DMS114 treated with DMSO at 0.1 percent for 48 hours (cell line): ENCODE results near the gene GDF15.
"Not testable (repeated sequence)": the region's sequence is repeated elsewhere in the genome, so short reads cannot be mapped to it uniquely, and the experiment has no call there.

Experiments used
- DNase-seq: peaks from one replicate; lab custom pipeline; 2025; ENCODE audit not compliant: unreplicated experiment; lab: John Stamatoyannopoulos, UW

GDF15 gene

DNA sequence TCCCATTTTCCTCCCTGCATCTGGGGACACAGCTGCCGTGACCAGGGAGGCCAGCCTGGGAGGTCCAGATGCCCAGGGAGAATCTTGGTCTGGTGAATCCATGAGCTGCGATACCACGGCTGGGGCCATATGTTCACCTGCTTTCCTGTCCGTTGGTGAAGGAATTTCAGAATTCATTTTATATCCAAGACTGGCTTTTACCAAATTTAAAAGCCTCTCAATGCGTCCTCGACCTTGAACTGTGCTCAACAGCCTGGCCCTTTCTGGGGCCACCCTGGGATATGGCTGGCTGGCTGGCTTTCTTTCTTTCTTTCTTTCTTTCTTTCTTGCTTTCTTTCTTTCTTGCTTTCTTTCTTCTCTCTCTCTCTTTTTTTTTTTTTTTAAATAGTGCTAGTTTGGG is 22.2 kb upstream of the GDF15 start:
- DNase-seq, result no peak

DNA sequence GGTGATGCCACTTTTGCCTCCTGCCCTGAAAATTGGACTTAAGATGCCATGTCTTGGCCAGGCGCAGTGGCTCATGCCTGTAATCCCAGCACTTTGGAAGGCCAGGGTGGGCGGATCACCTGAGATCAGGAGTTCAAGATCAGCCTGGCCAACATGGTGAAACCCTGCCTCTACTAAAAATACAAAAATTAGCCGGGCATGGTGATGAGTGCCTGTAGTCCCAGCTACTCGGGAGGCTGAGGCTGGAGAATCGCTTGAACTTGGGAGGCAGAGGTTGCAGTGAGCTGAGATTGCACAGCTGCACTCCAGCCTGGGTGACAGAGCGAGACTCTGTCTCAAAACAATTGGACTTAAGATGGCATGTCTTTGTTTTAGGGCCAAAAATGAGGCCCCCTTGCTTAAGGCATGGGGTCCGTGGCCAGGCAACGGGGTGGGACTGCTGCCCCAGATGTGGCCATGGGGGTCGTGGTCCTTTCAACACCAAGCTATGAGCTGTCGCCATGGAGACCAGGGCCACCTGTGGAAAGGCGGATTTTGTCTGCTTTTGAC is 21.6 kb upstream of the GDF15 start:
- DNase-seq, result not testable (repeated sequence)

DNA sequence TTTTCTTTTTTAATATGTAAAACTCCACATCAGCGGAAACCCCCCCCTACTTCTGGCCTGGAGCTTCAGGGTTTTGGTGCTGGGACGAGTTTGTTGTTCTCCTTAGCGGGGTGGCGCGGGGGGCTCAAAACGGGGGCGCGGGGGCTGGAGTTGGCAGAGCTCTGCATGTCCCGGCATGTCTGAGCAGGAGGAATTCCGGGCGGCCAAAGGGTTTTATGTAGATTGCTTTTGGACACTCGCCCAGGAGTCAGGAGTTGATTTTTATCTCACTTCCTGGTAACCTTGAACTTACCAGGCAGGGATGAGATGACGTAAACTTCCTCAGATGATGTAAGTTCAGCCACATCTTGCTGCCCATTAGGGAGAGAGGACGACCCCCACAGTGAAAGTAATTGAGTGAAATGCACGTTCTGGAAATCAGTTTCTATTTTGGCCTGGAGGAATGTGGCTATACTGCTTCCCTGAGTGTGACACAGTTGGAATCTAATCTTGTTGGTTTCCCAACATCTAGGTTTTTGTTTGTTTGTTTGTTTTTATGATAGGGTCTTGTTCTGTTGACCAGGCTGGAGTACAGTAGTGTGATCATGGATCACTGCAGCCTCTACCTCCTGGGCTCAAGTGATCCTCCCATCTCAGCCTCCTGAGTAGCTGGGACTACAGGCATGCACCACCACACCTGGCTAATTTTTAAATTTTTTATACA is 21.0 kb upstream of the GDF15 start:
- DNase-seq, result no peak

DNA sequence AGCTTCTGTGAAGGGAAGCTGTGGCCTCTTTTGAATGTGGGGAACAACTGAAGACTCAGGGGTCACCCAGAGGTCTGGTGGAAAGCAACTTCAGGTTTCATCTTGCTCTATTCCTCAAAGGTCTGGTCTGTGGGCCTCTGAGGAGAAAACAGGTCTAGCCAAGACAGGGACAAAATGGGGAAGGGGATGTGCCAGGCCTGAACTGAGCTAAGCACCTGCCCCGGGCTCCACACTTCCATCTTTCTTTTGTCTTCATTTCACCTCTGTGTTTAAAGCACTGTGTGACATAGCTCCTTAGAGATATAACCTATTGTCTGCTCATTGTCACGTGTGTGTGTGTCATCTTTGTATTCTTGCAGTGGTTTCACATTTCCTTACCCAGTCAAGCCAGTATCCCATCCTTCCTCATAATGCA is 19.9 kb upstream of the GDF15 start:
- DNase-seq, result no peak

DNA sequence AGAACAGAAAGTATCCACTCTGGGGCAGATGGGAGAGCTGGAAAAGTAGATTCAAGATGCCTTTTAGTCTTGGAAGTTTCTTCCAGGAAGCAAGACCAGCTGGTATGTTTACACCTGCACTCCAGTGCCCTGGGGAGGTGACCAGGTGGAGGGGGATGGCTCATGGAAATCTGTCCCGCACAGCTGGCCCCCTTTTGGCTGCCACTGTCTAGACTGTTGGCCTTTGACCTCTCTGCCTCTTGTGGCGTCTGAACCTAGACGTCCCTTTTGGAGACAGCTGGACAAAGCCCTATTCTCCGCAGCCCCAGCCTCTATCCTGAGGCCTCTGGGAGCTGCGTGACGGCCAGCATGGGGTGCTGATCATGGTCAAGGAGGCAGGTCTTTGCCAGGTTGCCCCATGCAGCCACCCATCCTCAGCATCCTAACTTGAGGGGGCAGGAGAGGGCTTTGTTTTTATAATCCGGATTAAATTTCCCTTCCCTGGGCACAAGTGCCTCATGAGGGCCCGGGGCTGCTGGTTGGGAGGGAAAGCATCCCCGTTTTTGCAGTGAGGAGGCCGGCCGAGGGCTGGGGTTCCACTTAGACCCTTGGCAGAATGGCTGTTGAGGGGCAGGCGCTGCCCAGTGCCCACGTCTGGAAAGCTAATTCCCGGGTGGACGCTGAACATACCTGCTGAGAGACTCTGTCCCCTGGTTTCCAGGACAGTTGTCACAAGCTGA is 17.3 kb upstream of the GDF15 start:
- no peak for DNase-seq

DNA sequence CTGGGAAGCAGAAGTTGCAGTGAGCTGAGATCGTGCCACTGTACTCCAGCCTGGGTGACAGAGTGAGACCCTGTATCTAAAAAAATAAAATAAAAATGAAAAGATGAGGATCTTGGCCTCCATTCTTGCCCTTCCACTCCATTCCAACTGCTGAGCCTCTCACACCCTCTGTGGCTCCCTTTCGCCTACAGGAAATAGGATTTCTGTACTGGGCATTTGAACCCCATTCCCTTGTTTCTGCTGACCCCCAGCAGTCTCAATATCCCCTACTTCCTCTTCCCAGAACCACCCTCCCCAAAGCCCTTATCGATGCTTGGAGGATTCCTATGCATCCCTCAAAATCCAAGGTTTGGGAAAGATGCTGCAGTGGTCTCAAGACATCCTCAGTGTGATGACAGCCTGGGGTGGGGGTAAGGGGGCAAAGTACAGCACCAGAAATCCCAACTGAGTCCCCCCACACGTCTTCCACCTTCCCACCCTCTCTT is 12.5 kb upstream of the GDF15 start:
- no peak for DNase-seq

DNA sequence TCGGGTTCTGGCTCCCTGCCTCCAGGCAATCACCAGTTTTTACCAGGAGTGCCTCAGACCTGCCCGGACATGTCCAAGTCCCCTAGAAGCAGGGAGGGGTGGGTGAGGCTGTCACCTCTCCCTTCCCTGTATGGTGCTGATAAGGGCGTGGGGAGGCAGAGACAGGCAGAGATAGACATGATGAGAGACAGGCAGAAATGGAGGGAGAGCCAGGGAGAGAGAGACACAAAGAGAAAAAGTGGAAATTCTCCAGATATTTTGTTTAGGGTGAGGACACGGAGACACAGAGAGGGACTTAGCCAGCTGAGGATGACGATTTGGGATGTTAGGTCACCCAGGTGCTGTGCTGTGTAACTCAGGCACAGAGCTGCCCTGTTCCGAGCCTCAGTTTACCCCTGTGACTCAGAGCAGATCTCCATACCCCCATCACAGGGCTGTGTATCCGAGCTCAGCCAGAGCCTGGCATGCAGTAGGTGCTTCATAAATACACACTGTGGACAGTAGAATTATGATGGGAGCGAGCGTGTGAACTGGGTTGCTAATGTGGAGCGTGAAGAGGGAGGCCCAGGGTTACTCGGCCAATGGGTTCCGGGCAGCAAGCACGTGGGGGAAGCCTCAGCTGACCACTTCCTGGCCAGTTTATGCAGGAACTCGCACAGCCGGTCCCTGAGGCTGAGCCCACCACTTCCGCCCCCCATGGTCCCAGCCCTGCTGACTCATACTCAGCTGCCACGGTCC is 11.9 kb upstream of the GDF15 start:
- no peak for DNase-seq

DNA sequence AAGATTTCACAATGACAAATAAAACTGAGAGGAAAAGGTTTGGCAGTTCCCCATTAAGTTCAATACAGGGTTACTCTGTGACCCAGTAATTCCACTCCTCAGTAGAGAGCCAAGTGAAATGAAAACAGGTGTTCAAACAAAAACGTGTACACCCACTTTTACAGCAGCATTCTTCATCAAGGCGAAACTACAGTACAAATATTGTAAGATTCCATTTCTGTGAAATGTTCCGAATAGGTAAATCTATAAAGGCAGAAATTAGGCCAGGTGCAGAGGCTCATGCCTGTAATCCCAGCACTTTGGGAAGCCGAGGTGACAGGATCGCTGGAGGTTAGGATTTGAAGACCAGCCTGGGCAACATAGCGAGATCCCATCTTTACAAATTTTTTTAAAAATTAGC is 8.9 kb upstream of the GDF15 start:
- no peak for DNase-seq

DNA sequence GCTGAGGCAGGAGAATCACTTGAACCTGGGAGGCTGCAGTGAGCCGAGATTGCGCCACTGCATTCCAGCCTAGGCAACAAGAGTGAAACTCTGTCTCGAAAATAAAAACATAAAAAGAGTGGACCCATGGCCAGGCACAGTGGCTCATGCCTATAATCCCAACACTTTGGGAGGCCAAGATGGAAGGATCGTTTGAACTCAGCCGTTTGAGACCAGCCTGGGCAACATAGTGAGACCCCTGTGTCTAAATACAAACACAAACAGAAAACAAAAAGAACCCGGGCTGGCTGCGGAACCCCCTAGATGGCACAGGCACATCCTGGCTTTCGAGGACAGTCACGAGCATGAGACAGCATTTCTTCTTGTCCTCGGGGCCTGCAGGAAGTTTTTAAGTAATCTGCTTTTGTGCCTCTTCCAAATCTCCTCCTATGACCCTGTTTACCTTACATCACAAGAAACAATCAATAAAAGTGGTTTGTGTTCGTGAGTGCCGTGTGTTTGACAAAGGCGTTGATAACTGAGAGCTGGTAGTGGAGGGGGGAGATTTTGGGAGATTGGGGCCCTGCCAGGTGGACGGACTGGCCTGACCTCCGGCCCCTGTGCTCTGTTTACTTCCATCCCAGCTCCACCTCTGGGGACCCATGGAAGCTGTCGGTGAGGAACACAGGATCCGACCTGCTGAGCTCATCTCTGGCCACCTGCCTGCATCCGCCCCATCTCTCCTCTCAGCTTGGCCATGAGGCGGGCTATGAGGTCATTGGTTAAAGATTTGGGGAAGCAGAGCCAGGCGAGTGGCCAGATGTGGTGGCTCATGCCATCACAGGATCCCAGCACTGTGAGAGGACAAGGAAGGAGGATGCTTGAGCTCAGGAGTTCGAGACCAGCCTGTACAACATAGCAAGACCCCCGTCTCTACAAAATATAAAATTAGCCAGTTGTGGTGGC is 5.9 kb upstream of the GDF15 start:
- DNase-seq, result no peak

DNA sequence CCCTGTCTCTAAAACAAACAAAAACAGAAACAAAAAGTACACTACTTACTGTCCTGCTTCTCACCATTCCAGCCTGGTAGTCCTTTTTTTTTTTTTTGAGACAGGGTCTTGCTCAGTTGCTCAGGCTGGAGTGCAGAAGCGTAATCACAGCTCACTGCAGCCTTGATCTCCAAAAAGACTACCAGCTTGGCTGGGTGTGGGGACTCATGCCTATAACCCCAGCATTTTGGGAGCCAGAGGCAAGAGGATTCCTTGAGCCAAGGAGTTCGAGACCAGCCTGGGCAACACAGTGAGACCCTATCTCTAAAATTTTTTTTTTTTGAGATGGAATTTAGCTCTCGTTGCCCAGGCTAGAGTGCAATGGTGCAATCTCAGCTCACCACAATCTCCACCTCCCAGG is 5.1 kb upstream of the GDF15 start:
- no peak for DNase-seq

DNA sequence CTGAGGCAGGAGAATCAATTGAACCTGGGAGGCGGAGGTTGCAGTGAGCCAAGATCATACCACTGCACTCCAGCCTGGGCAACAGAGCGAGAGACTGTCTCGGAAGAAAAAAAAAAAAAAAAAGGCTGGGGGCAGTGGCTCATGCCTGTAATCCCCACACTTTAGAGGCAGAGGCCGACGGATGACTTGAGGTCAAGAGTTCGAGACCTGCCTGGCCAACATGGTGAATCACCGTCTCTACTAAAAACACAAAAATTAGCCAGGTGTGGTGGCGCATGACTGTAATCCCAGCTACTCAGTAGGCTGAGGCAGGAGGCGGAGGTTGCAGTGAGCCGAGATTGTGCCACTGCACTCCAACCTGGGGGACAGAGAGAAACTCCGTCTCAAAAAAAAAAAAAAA is 2.3 kb upstream of the GDF15 start:
- DNase-seq, result not testable (repeated sequence)

DNA sequence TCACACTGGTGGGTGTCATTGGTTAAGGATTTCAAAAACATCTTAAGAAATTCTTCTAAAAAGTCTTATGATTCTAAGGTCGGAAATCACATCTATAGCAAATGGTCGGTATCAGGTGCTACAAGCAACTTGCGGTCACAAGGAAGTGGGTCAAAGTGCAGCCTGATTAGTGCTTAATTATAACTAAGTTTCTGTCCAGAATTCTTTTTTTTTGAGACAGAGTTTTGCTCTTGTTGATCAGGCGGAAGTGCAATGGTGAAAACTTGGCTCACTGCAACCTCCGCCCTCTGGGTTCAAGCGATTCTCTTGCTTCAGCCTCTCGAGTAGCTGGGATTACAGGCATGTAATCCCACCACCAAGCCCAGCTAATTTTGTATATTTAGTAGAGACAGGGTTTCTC is 1.2 kb upstream of the GDF15 start:
- no peak for DNase-seq

DNA sequence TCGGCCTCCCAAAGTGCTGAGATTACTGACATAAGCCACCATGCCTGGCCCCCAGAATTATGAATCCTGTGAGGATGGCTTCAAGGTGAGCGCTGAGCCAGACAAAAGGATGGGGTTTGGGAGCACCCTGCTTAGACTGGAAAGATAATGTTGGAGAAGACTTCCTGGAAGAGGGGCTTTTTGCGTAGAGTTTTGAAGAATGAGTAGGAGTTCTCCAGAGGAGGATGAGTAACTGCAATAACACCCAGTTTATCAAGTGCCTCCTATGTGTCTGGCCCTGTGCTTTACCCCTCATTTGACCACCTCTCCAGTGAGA is 641 bp upstream of the GDF15 start:
- DNase-seq, result no peak

DNA sequence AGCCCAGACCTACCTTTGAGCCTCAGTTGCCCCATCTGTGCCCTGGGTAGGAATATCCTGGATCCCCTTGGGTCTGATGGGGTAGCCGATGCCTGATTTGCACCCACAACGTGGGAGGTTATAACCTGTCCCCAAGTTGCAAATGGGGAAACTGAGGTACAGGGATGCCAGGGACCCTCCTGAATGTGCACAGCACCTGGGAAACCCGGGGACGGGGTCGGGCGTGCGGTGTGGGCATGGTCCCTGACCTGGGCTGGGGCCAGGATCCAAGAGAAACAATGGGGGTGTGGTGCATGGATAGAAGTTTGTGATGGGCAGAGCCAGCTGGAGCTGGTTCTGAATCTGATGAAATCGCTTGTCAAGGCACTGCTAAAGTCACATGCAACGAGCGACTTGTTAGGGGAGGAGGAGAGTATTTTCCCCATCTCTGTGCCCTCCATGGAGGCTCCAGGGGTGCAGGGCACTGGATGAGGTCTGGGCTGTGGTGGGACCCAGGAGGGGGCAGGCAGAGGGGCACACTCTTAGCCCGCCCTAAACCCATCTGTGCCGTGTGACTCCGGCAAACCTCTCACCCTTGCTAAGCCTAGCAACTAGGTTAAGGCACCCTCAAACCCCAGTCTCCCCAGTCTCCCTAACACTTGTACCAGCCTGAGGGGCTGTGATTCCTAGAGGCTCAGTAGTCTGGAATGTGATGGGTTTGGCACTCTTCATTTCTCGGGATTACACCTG is 749 bp downstream of the GDF15 start:
- DNase-seq, result no peak

DNA sequence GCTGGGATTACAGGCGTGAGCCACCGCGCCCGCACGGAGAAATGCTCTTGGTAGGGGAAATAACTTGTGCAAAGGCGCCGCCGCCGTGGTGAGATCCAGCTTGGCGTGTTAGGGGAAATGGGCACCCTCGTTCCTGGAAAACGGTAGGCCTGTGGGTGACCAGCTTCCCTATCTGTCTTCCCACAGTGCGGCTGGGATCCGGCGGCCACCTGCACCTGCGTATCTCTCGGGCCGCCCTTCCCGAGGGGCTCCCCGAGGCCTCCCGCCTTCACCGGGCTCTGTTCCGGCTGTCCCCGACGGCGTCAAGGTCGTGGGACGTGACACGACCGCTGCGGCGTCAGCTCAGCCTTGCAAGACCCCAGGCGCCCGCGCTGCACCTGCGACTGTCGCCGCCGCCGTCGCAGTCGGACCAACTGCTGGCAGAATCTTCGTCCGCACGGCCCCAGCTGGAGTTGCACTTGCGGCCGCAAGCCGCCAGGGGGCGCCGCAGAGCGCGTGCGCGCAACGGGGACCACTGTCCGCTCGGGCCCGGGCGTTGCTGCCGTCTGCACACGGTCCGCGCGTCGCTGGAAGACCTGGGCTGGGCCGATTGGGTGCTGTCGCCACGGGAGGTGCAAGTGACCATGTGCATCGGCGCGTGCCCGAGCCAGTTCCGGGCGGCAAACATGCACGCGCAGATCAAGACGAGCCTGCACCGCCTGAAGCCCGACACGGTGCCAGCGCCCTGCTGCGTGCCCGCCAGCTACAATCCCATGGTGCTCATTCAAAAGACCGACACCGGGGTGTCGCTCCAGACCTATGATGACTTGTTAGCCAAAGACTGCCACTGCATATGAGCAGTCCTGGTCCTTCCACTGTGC is 2.4 kb downstream of the GDF15 start:
- DNase-seq, result peak; percentile 58

DNA sequence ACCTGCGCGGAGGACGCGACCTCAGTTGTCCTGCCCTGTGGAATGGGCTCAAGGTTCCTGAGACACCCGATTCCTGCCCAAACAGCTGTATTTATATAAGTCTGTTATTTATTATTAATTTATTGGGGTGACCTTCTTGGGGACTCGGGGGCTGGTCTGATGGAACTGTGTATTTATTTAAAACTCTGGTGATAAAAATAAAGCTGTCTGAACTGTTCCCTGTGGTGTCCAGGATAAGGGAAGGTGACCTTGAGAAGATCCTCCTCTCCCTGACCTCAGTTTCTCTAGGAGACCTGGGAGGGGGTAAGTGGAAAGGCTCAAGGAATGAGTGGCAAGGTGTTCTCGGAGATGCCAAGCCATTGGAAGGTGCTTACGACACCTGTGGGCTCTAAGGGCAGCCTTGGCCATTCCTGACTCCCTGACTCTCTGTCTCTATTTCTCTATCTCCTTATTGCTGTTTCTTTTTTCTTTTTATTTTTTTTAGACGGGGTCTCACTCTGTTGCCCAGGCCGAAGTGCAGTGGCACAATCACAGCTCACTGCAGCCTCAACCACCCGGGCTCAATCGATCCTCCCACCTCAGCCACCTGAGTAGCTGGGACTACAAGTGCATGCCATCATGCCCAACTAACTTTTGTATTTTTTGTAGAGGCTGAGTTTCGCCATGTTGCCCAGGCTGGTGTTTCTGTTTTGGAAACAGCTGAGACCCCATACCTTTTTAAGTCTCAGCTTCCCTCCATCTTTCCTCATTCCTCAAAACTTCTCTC is 3.2 kb downstream of the GDF15 start:
- DNase-seq, result no peak

DNA sequence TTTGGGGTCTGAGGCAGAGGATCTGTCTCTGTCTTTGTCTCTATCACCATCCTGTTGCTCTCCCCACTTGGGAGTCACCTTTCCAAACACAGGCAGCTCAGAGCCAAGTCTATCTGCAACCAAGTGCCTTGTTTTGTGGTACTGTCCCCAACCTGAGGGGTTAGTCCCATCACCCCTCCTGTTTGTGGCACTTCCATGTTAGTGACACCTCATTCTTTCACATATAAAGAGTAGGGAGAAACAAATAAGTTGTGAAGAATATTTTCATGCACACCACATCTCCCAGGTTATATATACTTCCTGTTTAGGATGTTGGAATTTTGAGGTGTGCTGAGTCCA is 3.7 kb downstream of the GDF15 start:
- no peak for DNase-seq

DNA sequence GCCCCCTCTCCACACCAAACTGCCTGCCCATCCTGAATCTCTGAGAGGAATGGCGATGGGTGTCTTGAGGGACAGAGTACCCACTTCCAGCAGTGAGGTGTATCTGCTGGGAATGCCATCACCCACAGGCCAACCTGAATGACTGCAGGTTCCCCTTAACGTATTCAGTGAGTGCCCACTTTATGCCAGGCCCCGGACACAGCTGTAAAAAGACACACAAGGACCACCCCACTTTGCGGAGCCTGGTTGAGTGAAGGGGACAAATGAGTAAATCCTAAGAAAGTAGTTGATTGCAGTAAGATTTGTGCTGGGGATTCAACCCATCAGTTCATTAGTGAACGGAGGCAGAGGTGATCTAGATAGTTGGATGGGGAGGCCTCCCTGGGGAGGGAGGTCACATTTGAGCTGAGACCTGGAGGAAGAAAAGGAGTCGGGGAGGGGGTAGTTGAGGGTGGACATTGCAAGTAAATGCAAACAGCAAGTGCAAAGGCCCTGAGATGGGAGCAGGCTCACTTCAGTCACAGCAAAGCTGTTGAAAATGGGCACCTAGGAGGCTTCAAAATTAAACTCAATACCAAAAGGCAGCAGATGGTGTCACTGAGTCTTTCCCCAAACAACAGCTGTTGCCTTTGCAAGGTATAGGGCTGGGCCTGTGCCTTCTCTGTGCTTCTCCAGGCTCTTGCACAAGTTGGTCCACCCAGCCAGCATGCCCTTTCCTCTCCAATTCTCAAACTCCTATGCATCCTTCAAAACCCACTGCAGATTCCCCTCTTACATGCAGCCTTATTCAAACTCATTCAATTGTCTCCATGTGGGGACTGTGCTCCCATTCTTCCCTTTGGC is 4.3 kb downstream of the GDF15 start:
- no peak for DNase-seq
